Skeletal muscle tissue (tissue), 4 donors: ENCODE measurements around the gene THAP4. TPM values are rescaled to one million over a fixed set of nuclear protein-coding genes. Genes with fewer than 3 reads are reported as not detected.
A peak's percentile ranks its signal among the peaks of the same experiment; 100 is the strongest.

Experiments
- H3K27ac ChIP-seq: one replicate; pipeline ENCODE4 v1.7.0; 2013; ENCODE audit warnings: mild to moderate bottlenecking, low read depth, low read length, inconsistent platforms
- H3K27me3 ChIP-seq, 3 donors: one replicate each; pipeline ENCODE4 v1.7.0; 2013; ENCODE audit warnings: low read length in 3 of 3; ENCODE audit not compliant: control insufficient read depth in 3 of 3, insufficient read depth in 3 of 3
- H3K36me3 ChIP-seq, 3 donors: one replicate each; pipeline ENCODE4 v1.7.0; 2013; ENCODE audit warnings: low read length in 3 of 3; ENCODE audit not compliant: control insufficient read depth in 3 of 3, insufficient read depth in 3 of 3
- H3K4me1 ChIP-seq, 3 donors: one replicate each; pipeline ENCODE4 v1.7.0; 2013; ENCODE audit warnings: low read length in 3 of 3, mild to moderate bottlenecking in 3 of 3; ENCODE audit not compliant: control insufficient read depth in 3 of 3, insufficient read depth in 3 of 3
- H3K4me3 ChIP-seq, 3 donors: one replicate each; pipeline ENCODE4 v1.7.0; 2013; ENCODE audit warnings: low read length in 3 of 3
- H3K9ac ChIP-seq, 3 donors: one replicate each; pipeline ENCODE4 v1.7.0; 2013; ENCODE audit warnings: low read length in 3 of 3, mild to moderate bottlenecking in 3 of 3, moderate library complexity in 2 of 3, low read depth in 1 of 3
- H3K9me3 ChIP-seq, 3 donors: one replicate each; pipeline ENCODE4 v1.7.0; 2013; ENCODE audit warnings: low read length in 3 of 3; ENCODE audit not compliant: control insufficient read depth in 3 of 3
- total RNA-seq: library from RNA; depleted of rRNA; stranded (reverse); fragments of >200 nt; gene quantifications from one replicate; pipeline ENCODE4 v1.2.3, GENCODE V29; 2014
- donor health status: Osteomylitis.

THAP4 gene
- total RNA-seq, 1 donor from 2014 or later = 35.5 TPM

- H3K9me3 ChIP-seq = no peaks in the 10 kb centered on the region
- no peak overlapping the region for H3K4me3 ChIP-seq
- peaks cover 59 to 64% (median 60%) of the 10 kb centered on the region in 3 donors for H3K36me3 ChIP-seq
- no peaks in the 10 kb centered on the region for H3K4me1 ChIP-seq
- H3K9ac ChIP-seq = no peak overlapping the region
- no peaks in the 10 kb centered on the region for H3K27me3 ChIP-seq
- no peak overlapping the region for H3K27ac ChIP-seq
Measured at GRCh38 chr2:241654551-241654950, 17.6 kb upstream of the THAP4 start.

DNA sequence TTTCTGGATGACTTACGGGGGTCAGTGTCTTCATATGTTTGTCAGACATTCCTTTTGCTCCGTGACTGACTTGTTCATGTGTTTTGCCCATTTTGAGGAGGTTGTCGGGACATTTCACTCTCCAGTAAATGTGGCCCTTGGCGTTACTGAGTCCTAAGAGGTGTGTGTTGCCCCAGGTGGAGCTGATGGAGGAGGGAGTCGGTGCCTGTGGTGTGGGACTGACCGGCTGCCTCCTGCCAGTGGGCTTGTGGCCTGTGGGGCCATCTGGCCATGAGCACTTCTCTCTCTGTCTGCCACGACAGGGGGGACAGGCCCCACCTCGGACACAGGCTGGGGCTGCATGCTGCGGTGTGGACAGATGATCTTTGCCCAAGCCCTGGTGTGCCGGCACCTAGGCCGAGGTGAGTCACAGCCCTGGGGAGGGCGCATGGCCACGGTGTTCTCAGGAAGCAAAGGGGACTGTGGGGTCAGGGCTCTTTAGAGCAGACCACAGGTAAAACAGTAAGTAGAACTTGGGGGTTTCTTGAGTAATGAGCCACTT, 16.3 kb upstream of the THAP4 start:
- H3K27me3 ChIP-seq = no peaks in the 10 kb centered on the region
- no peaks in the 10 kb centered on the region for H3K4me1 ChIP-seq
- no peaks in the 10 kb centered on the region for H3K9me3 ChIP-seq
- no peak overlapping the region for H3K9ac ChIP-seq
- H3K27ac ChIP-seq = no peak overlapping the region
- no peak overlapping the region for H3K4me3 ChIP-seq
- peaks cover 48 to 54% (median 49%) of the 10 kb centered on the region in 3 donors for H3K36me3 ChIP-seq

DNA sequence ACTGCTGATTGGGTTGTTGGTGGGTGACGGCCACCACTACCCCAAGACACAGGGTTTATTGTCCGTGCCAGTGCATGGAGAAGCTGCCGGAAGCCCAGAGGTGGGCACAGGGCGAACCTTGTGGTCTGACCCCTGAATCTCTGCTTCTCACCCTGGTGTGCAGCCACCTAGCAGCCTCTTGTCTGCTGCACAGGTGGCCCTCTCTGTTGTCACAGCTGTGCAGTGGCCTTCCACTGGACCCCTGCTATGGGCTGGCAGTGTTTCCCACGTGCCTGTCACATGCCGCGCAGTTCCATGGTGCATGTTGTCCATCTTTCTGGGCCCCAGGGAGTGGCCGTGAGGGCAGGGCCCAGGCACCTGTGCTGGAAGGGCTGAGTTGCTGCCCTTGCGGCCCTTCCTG, 15.8 kb upstream of the THAP4 start:
- H3K4me3 ChIP-seq = no peak overlapping the region
- H3K4me1 ChIP-seq = no peaks in the 10 kb centered on the region
- no peaks in the 10 kb centered on the region for H3K9me3 ChIP-seq
- H3K27ac ChIP-seq = no peak overlapping the region
- H3K36me3 ChIP-seq = peaks cover 44 to 50% (median 45%) of the 10 kb centered on the region in 3 donors
- H3K27me3 ChIP-seq = no peaks in the 10 kb centered on the region
- H3K9ac ChIP-seq = no peak overlapping the region

GRCh38 chr2:241652142-241652541, 15.2 kb upstream of the THAP4 start:
- Histone ChIP-seq H3K27ac (no peak overlapping the region), H3K36me3 (peaks cover 42 to 47% (median 42%) of the 10 kb centered on the region in 3 donors), H3K27me3 (no peaks in the 10 kb centered on the region), H3K9ac (no peak overlapping the region), H3K4me1 (peaks cover 0 to under 1% (median 0%) of the 10 kb centered on the region in 3 donors), H3K4me3 (no peak overlapping the region), H3K9me3 (no peaks in the 10 kb centered on the region)

DNA sequence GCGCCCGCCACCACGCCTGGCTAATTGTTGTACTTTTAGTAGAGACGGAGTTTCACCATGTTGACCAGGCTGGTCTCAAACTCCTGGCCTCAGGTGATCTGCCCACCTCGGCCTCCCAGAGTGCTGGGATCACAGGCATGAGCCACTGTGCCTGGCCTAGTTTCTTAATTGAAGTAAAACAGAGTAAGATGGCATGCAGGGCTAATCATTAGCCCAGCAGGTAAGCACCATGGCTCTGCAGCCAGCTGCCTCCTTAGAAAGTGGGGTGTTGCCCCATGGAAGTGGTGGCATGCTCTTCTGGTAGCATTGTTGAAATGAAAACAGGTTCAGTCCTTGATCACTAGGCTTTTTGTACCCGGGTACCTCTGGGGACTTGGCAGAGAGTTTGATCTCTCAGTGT, 13.0 kb upstream of the THAP4 start:
- Histone ChIP-seq H3K4me1 (peaks cover 0 to 11% (median 0%) of the 10 kb centered on the region in 3 donors), H3K27ac (no peak overlapping the region), H3K4me3 (no peak overlapping the region), H3K36me3 (peaks cover 27 to 35% (median 35%) of the 10 kb centered on the region in 3 donors), H3K9me3 (no peaks in the 10 kb centered on the region), H3K27me3 (no peaks in the 10 kb centered on the region), H3K9ac (peak overlapping the region in 2 of 3 donors; percentile 16 to 30)

GRCh38 chr2:241649404-241649803, 12.4 kb upstream of the THAP4 start:
- Histone ChIP-seq H3K9ac (no peak overlapping the region), H3K27ac (no peak overlapping the region), H3K4me1 (peaks cover 0 to 11% (median 0%) of the 10 kb centered on the region in 3 donors), H3K9me3 (no peaks in the 10 kb centered on the region), H3K36me3 (peaks cover 22 to 30% (median 29%) of the 10 kb centered on the region in 3 donors), H3K27me3 (no peaks in the 10 kb centered on the region), H3K4me3 (no peak overlapping the region)

DNA sequence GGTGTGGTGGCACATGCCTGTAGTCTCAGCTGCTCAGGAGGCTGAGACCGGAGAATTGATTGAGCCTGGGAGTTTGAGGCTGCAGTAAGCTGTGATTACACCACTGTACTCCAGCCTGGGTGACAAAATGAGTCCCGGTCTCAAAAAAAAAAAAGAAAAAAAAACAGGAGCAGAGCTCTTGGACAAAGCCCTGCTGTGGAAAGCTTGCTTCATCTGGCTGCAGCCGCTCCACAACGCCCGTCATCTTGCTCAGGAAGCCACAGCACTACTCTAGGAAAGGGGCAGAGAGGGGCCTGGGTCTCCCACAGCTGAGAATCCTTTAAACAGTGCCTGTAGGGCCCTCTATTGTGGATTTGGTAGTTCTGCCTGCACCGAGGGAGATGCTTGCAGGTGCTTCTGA, 11.5 kb upstream of the THAP4 start:
- Histone ChIP-seq H3K9ac (peak overlapping the region in 1 of 3 donors; percentile 2), H3K4me1 (peaks cover 0 to 11% (median 0%) of the 10 kb centered on the region in 3 donors), H3K36me3 (peaks cover 22 to 28% (median 28%) of the 10 kb centered on the region in 3 donors), H3K27me3 (no peaks in the 10 kb centered on the region), H3K4me3 (no peak overlapping the region), H3K9me3 (no peaks in the 10 kb centered on the region), H3K27ac (no peak overlapping the region)

- no peaks in the 10 kb centered on the region for H3K9me3 ChIP-seq
- H3K4me3 ChIP-seq = no peak overlapping the region
- no peak overlapping the region for H3K9ac ChIP-seq
- H3K4me1 ChIP-seq = peaks cover 5 to 15% (median 8%) of the 10 kb centered on the region in 3 donors
- no peaks in the 10 kb centered on the region for H3K27me3 ChIP-seq
- peaks cover 0 to 6% (median 6%) of the 10 kb centered on the region in 3 donors for H3K36me3 ChIP-seq
- H3K27ac ChIP-seq = no peak overlapping the region
Measured at GRCh38 chr2:241645915-241646645, 9.1 kb upstream of the THAP4 start.

GRCh38 chr2:241645056-241645914, 8.3 kb upstream of the THAP4 start:
- H3K36me3 ChIP-seq = peaks cover 0 to 6% (median 4%) of the 10 kb centered on the region in 3 donors
- no peaks in the 10 kb centered on the region for H3K27me3 ChIP-seq
- no peak overlapping the region for H3K9ac ChIP-seq
- no peaks in the 10 kb centered on the region for H3K9me3 ChIP-seq
- H3K4me1 ChIP-seq = peaks cover 8 to 23% (median 12%) of the 10 kb centered on the region in 3 donors
- H3K4me3 ChIP-seq = no peak overlapping the region
- no peak overlapping the region for H3K27ac ChIP-seq
